GM10266 (cell line): ENCODE measurements around the gene GGT1.
"Not testable (repeated sequence)": the region's sequence is repeated elsewhere in the genome, so short reads cannot be mapped to it uniquely, and the experiment has no call there.

Experiments
- DNase-seq: peaks from one replicate; pipeline ENCODE4 v3.0.0; 2012; ENCODE audit errors: extremely low spot score
- CTCF ChIP-seq: IDR thresholded peaks from 2 replicates; pipeline ENCODE4 v1.5.1; 2012; ENCODE audit warnings: mild to moderate bottlenecking, low read depth; ENCODE audit not compliant: control insufficient read depth, insufficient read depth; ENCODE audit errors: missing control alignments

Gene GGT1

GRCh38 chr22:24589518-24590030 lies 13.4 kb upstream of the GGT1 start:
- TF ChIP-seq CTCF, result no peak
- DNase-seq, result no peak

- DNase-seq, result no peak
- no peak for TF ChIP-seq CTCF
Observed at GRCh38 chr22:24590596-24591173, 12.3 kb upstream of the GGT1 start.

GRCh38 chr22:24591286-24591830 lies 11.6 kb upstream of the GGT1 start:
- TF ChIP-seq CTCF, result no peak
- DNase-seq, result no peak

- DNase-seq, result peak; percentile 71
- TF ChIP-seq CTCF, result no peak
Observed at GRCh38 chr22:24592058-24592850, 10.7 kb upstream of the GGT1 start.

- TF ChIP-seq CTCF, result no peak
- DNase-seq, result peak; percentile 96
Observed at GRCh38 chr22:24592851-24593558, 10.0 kb upstream of the GGT1 start, which contains the start of gene LRRC75B. Gene LRRC75B (minus strand): TSS chr22:24593073. CDS start chr22:24593039, 34 bp downstream.

- DNase-seq, result not testable (repeated sequence)
Observed at GRCh38 chr22:24593559-24593835, 9.5 kb upstream of the GGT1 start.

GRCh38 chr22:24593836-24594568 lies 9.0 kb upstream of the GGT1 start:
- DNase-seq, result no peak
- TF ChIP-seq CTCF, result no peak
